HEK293 (cell line): ENCODE results near the gene CAPN6.

Source experiments
- BCL11A ChIP-seq: fragments of 450-650 bp; formaldehyde crosslinking; IDR thresholded peaks from 2 replicates; pipeline ENCODE4 v1.5.1; 2016; ENCODE audit warnings: low read depth, missing biosample characterization, missing genetic modification characterization
- RBAK ChIP-seq: fragments of 450-650 bp; formaldehyde crosslinking; IDR thresholded peaks from 2 replicates; pipeline ENCODE4 v1.5.1; 2016; ENCODE audit warnings: missing biosample characterization, missing genetic modification characterization
- SP2 ChIP-seq: fragments of 450-650 bp; formaldehyde crosslinking; IDR thresholded peaks from 2 replicates; pipeline ENCODE4 v1.5.1; 2016; ENCODE audit warnings: missing biosample characterization, missing genetic modification characterization
- TCF7L2 ChIP-seq: IDR thresholded peaks from 2 replicates; pipeline ENCODE4 v1.6.1; 2011; ENCODE audit warnings: low read depth, mild to moderate bottlenecking, inconsistent platforms, low read length, moderate library complexity, borderline replicate concordance
- ZBTB1 ChIP-seq: fragments of 450-650 bp; formaldehyde crosslinking; IDR thresholded peaks from 2 replicates; pipeline ENCODE4 v1.5.1; 2016; ENCODE audit warnings: missing biosample characterization, missing genetic modification characterization
- ZFP69B ChIP-seq: fragments of 450-650 bp; formaldehyde crosslinking; IDR thresholded peaks from 2 replicates; pipeline ENCODE4 v1.5.1; 2016; ENCODE audit warnings: missing biosample characterization, missing genetic modification characterization
- ZNF157 ChIP-seq: fragments of 450-650 bp; formaldehyde crosslinking; IDR thresholded peaks from 2 replicates; pipeline ENCODE4 v1.5.1; 2016; ENCODE audit warnings: missing biosample characterization, missing genetic modification characterization
- TF ChIP-seq, protein P1 (sequence below): fragments of 450-650 bp; formaldehyde crosslinking; IDR thresholded peaks from 2 replicates; pipeline ENCODE4 v1.5.1; 2016; ENCODE audit warnings: missing biosample characterization, missing genetic modification characterization
- TF ChIP-seq, protein P2 (sequence below): fragments of 450-650 bp; formaldehyde crosslinking; IDR thresholded peaks from 2 replicates; pipeline ENCODE4; 2016; ENCODE audit warnings: missing biosample characterization, missing genetic modification characterization
- TF ChIP-seq, protein P3 (sequence below): fragments of 450-650 bp; formaldehyde crosslinking; IDR thresholded peaks from 2 replicates; pipeline ENCODE4 v1.5.1; 2016; ENCODE audit warnings: missing biosample characterization, missing genetic modification characterization
- TF ChIP-seq, protein P4 (sequence below): fragments of 450-650 bp; formaldehyde crosslinking; IDR thresholded peaks from 2 replicates; pipeline ENCODE4 v1.5.1; 2016; ENCODE audit warnings: missing biosample characterization, missing genetic modification characterization

DNA sequence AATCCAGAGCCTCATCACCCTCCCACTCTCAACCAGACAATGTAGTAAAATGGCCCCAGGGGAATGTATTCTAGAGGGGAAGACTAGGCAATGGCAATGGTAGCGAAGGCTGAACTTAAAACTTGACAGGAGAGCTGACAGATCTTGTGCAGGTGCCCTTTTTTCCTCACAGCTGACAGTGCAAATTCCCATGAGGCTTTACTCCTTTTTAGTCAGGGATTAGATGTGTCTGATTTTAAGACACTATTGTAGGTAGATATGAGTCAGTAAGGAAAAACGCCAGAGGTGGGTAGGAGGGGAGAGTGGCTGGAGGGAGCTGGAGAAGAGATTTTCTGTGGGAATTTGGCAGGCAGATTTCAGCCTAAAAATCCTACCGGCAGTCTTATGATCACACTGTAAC, 10.7 kb downstream of the CAPN6 start:
- TF ChIP-seq, protein P1, sequence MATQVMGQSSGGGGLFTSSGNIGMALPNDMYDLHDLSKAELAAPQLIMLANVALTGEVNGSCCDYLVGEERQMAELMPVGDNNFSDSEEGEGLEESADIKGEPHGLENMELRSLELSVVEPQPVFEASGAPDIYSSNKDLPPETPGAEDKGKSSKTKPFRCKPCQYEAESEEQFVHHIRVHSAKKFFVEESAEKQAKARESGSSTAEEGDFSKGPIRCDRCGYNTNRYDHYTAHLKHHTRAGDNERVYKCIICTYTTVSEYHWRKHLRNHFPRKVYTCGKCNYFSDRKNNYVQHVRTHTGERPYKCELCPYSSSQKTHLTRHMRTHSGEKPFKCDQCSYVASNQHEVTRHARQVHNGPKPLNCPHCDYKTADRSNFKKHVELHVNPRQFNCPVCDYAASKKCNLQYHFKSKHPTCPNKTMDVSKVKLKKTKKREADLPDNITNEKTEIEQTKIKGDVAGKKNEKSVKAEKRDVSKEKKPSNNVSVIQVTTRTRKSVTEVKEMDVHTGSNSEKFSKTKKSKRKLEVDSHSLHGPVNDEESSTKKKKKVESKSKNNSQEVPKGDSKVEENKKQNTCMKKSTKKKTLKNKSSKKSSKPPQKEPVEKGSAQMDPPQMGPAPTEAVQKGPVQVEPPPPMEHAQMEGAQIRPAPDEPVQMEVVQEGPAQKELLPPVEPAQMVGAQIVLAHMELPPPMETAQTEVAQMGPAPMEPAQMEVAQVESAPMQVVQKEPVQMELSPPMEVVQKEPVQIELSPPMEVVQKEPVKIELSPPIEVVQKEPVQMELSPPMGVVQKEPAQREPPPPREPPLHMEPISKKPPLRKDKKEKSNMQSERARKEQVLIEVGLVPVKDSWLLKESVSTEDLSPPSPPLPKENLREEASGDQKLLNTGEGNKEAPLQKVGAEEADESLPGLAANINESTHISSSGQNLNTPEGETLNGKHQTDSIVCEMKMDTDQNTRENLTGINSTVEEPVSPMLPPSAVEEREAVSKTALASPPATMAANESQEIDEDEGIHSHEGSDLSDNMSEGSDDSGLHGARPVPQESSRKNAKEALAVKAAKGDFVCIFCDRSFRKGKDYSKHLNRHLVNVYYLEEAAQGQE (tag by site-specific recombination): no peak
- TF ChIP-seq SP2 (tag by site-specific recombination) (no peak), BCL11A (no peak), RBAK (tag by site-specific recombination) (no peak), ZNF157 (tag by site-specific recombination) (no peak), ZFP69B (tag by site-specific recombination) (no peak), ZBTB1 (tag by site-specific recombination) (no peak), TCF7L2 (no peak)
- TF ChIP-seq, protein P2, sequence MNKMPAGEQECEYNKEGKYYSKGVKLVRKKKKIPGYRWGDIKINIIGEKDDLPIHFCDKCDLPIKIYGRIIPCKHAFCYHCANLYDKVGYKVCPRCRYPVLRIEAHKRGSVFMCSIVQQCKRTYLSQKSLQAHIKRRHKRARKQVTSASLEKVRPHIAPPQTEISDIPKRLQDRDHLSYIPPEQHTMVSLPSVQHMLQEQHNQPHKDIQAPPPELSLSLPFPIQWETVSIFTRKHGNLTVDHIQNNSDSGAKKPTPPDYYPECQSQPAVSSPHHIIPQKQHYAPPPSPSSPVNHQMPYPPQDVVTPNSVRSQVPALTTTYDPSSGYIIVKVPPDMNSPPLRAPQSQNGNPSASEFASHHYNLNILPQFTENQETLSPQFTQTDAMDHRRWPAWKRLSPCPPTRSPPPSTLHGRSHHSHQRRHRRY (tag by site-specific recombination): no peak
- TF ChIP-seq, protein P3, sequence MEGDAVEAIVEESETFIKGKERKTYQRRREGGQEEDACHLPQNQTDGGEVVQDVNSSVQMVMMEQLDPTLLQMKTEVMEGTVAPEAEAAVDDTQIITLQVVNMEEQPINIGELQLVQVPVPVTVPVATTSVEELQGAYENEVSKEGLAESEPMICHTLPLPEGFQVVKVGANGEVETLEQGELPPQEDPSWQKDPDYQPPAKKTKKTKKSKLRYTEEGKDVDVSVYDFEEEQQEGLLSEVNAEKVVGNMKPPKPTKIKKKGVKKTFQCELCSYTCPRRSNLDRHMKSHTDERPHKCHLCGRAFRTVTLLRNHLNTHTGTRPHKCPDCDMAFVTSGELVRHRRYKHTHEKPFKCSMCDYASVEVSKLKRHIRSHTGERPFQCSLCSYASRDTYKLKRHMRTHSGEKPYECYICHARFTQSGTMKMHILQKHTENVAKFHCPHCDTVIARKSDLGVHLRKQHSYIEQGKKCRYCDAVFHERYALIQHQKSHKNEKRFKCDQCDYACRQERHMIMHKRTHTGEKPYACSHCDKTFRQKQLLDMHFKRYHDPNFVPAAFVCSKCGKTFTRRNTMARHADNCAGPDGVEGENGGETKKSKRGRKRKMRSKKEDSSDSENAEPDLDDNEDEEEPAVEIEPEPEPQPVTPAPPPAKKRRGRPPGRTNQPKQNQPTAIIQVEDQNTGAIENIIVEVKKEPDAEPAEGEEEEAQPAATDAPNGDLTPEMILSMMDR (tag by site-specific recombination): no peak
- TF ChIP-seq, protein P4, sequence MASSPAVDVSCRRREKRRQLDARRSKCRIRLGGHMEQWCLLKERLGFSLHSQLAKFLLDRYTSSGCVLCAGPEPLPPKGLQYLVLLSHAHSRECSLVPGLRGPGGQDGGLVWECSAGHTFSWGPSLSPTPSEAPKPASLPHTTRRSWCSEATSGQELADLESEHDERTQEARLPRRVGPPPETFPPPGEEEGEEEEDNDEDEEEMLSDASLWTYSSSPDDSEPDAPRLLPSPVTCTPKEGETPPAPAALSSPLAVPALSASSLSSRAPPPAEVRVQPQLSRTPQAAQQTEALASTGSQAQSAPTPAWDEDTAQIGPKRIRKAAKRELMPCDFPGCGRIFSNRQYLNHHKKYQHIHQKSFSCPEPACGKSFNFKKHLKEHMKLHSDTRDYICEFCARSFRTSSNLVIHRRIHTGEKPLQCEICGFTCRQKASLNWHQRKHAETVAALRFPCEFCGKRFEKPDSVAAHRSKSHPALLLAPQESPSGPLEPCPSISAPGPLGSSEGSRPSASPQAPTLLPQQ (tag by site-specific recombination): no peak
